Stimulated activated CD8-positive, alpha-beta memory T cell treated with anti-CD3 and anti-CD28 coated beads, Interleukin-2, amount 100 ng/mL, for 1 hour (primary cell): ENCODE data around the gene ALX1.
"Not testable (repeated sequence)": the region's sequence is repeated elsewhere in the genome, so short reads cannot be mapped to it uniquely, and the experiment has no call there.

ENCODE experiments used
- DNase-seq, 2 donors: peaks; one replicate each; pipeline ENCODE4 v3.0.0-alpha.2; 2020; ENCODE audit warnings: low read depth in 2 of 2

The ALX1 gene

DNA sequence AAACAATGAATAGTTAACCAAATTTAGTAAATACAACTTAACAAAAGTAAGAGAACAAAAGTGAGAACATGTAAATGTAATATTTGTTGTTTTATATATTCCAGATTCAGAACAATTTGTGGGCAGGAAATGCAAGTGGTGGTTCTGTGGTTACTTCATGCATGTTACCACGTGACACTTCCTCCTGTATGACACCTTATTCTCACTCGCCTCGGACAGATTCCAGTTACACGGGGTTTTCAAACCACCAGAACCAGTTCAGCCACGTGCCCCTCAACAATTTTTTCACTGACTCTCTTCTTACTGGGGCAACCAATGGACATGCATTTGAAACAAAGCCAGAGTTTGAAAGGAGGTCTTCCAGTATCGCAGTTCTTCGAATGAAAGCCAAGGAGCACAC, 21.0 kb downstream of the ALX1 start:
- DNase-seq = no peak

- no peak for DNase-seq
Observed at GRCh38 chr12:85308374-85308773, 28.4 kb downstream of the ALX1 start.

DNA sequence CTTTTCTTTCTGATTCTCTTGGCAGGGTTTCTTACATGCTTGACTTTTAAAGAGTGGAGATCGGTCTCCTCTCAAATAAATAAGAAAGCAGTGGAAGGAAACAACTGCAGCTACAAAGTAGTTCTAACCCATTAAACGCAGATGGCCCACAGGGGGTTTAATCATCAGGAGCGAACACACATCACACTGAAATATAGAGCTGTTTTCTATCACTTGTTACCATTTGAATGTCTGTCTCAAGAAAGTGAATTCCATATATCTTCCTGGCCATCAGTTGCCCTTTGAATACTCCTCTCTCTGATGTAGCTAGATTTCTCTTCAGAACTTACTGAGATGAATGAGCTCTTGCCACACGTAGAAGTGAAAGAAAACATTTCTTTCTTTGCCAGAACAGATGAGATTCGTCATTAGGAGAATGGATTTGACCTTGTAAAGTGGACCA, 29.1 kb downstream of the ALX1 start:
- DNase-seq = no peak

DNA sequence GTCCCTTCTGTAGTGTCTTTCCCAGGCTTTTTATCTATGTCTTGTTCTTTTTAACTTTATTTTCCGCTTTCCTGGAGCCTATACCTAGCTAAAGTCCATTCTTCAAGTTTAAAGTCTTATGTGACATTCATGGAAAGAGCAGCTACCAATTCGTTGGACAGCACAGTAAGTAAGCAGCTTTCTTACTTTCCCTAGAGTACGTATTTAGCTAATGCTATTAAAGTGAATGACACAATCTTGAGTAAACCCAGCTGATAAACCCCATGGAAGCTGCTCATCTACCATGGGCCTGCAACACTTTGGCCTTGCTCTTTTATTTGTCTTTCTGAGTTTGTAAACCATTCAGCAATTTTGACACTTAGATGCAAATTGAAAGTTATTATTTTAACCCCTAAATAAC, 30.0 kb downstream of the ALX1 start:
- DNase-seq = no peak

DNA sequence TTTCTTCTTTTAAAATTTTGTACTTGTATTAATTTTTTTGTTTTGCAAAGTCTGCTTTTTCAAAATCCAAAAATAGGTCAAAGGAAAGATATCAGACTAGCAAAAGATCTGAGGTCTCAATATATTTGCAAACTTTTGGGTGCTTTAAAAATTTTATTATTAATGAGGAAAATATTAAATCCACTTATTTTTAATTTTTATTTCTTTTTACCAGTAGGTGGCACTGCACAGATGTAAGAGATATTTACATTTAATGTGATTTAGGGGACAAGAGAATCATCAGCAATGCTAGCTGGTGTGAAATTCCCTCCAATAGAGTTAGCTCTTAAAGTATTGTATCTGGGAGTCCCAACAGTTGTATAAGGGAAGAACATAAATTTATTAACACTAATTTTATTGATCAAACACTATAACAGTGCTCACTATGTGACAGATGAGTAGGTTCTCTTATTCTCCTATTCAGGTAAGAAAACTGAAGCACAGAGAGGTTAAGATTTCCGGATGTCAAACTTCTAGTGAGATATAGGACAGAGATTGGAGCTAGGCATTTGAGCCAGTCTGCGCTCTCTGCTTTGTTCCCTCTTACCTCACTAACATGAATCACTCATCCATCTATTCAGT, 30.5 kb downstream of the ALX1 start:
- DNase-seq = no peak

- not testable (repeated sequence) for DNase-seq
Observed at GRCh38 chr12:85317866-85318636, 38.0 kb downstream of the ALX1 start.

GRCh38 chr12:85322715-85323114, 42.7 kb downstream of the ALX1 start:
- DNase-seq = no peak

- no peak for DNase-seq
Observed at GRCh38 chr12:85325442-85325841, 45.4 kb downstream of the ALX1 start.

- DNase-seq = no peak
Observed at GRCh38 chr12:85329913-85330312, 49.9 kb downstream of the ALX1 start.

GRCh38 chr12:85348779-85349178, 68.8 kb downstream of the ALX1 start:
- no peak for DNase-seq

- DNase-seq = no peak
Observed at GRCh38 chr12:85350356-85350755, 70.3 kb downstream of the ALX1 start.
